ENCODE results near the gene GABBR2. TPM values are rescaled to one million over a fixed set of nuclear protein-coding genes. Genes with fewer than 3 reads are reported as not detected.

The GABBR2 gene
- total RNA-seq, 1 experiment from 2014 or later: 0.33 TPM

GRCh38 chr9:98396236-98396635 lies 312.5 kb downstream of the GABBR2 start:
- CTCF ChIA-PET: no interaction called here
- no peak overlapping the region for H3K4me3 Mint-ChIP-seq (ENCODE audit: low read depth, unreplicated experiment)
- H3K27ac Mint-ChIP-seq (ENCODE audit: unreplicated experiment): no peak overlapping the region
- no peaks in the 10 kb centered on the region for H3K9me3 Mint-ChIP-seq (ENCODE audit: low read depth, unreplicated experiment)
- no peaks in the 10 kb centered on the region for H3K36me3 Mint-ChIP-seq (ENCODE audit: insufficient read depth, unreplicated experiment)
- BruUV-seq (replicated peaks): no TSS peak
- intact Hi-C loops (cut with micrococcal nuclease; ENCODE audit: unreplicated experiment): no loop called here
- H3K4me1 Mint-ChIP-seq (ENCODE audit: low read depth, unreplicated experiment): no peaks in the 10 kb centered on the region
- TF ChIP-seq CTCF (IDR thresholded peaks at IDR 0.05; ENCODE audit: unreplicated experiment): no peak
- DNase-seq: no peak
- peaks cover 84% of the 10 kb centered on the region for H3K27me3 Mint-ChIP-seq (ENCODE audit: unreplicated experiment)

- CTCF ChIA-PET: no interaction called here
- H3K27me3 Mint-ChIP-seq (ENCODE audit: unreplicated experiment): peaks cover 68% of the 10 kb centered on the region
- no peak overlapping the region for H3K27ac Mint-ChIP-seq (ENCODE audit: unreplicated experiment)
- no peaks in the 10 kb centered on the region for H3K36me3 Mint-ChIP-seq (ENCODE audit: insufficient read depth, unreplicated experiment)
- no peak overlapping the region for H3K4me3 Mint-ChIP-seq (ENCODE audit: low read depth, unreplicated experiment)
- no peaks in the 10 kb centered on the region for H3K9me3 Mint-ChIP-seq (ENCODE audit: low read depth, unreplicated experiment)
- intact Hi-C loops (cut with micrococcal nuclease; ENCODE audit: unreplicated experiment): no loop called here
- H3K4me1 Mint-ChIP-seq (ENCODE audit: low read depth, unreplicated experiment): no peaks in the 10 kb centered on the region
- TF ChIP-seq CTCF (IDR thresholded peaks at IDR 0.05; ENCODE audit: unreplicated experiment): no peak
- BruUV-seq (replicated peaks): no TSS peak
- no peak for DNase-seq
Observed at GRCh38 chr9:98391867-98392266, 316.9 kb downstream of the GABBR2 start.

GRCh38 chr9:98391406-98391805 lies 317.3 kb downstream of the GABBR2 start:
- BruUV-seq (replicated peaks): no TSS peak
- intact Hi-C loops (cut with micrococcal nuclease; ENCODE audit: unreplicated experiment): no loop called here
- Mint-ChIP-seq H3K27ac (ENCODE audit: unreplicated experiment) (no peak overlapping the region), H3K36me3 (ENCODE audit: insufficient read depth, unreplicated experiment) (no peaks in the 10 kb centered on the region), H3K4me1 (ENCODE audit: low read depth, unreplicated experiment) (no peaks in the 10 kb centered on the region), H3K4me3 (ENCODE audit: low read depth, unreplicated experiment) (no peak overlapping the region), H3K27me3 (ENCODE audit: unreplicated experiment) (peaks cover 65% of the 10 kb centered on the region), H3K9me3 (ENCODE audit: low read depth, unreplicated experiment) (no peaks in the 10 kb centered on the region)
- no peak for TF ChIP-seq CTCF (IDR thresholded peaks at IDR 0.05; ENCODE audit: unreplicated experiment)
- CTCF ChIA-PET: no interaction called here
- DNase-seq: no peak

GRCh38 chr9:98385751-98386150 lies 323.0 kb downstream of the GABBR2 start:
- H3K27ac Mint-ChIP-seq (ENCODE audit: unreplicated experiment): no peak overlapping the region

More at GRCh38 chr9:98385751-98386150, 323.0 kb downstream of the GABBR2 start:
- peaks cover 15% of the 10 kb centered on the region for H3K27me3 Mint-ChIP-seq (ENCODE audit: unreplicated experiment)
- BruUV-seq (replicated peaks): no TSS peak
- intact Hi-C loops (cut with micrococcal nuclease; ENCODE audit: unreplicated experiment): no loop called here
- TF ChIP-seq CTCF (IDR thresholded peaks at IDR 0.05; ENCODE audit: unreplicated experiment): no peak
- no peak overlapping the region for H3K4me3 Mint-ChIP-seq (ENCODE audit: low read depth, unreplicated experiment)
- H3K9me3 Mint-ChIP-seq (ENCODE audit: low read depth, unreplicated experiment): no peaks in the 10 kb centered on the region
- no peak for DNase-seq
- no peaks in the 10 kb centered on the region for H3K36me3 Mint-ChIP-seq (ENCODE audit: insufficient read depth, unreplicated experiment)
- CTCF ChIA-PET: interaction anchor here (0.7 kb wide), 1 partner anchor 302 kb away, joined by 4 read pairs; no protein-coding TSS in a partner anchor
- H3K4me1 Mint-ChIP-seq (ENCODE audit: low read depth, unreplicated experiment): no peaks in the 10 kb centered on the region
